ENCODE results near the gene LYAR. TPM values are rescaled to one million over a fixed set of nuclear protein-coding genes. Genes with fewer than 3 reads are reported as not detected.
"Not testable (repeated sequence)": the region's sequence is repeated elsewhere in the genome, so short reads cannot be mapped to it uniquely, and the experiment has no call there.

The LYAR gene
- total RNA-seq, 2 donors from 2014 or later: 14.2 to 20.8 TPM

- no peaks in the 10 kb centered on the region for H3K27me3 ChIP-seq
- no peak for TF ChIP-seq CTCF (IDR thresholded peaks at IDR 0.05)
- H3K4me1 ChIP-seq: no peaks in the 10 kb centered on the region
- H3K9me3 ChIP-seq: no peaks in the 10 kb centered on the region
- H3K36me3 ChIP-seq: no peaks in the 10 kb centered on the region
- DNase-seq (ENCODE audit: low spot score): no peak
- H3K27ac ChIP-seq: no peak overlapping the region
- H3K4me3 ChIP-seq: no peak overlapping the region
These were observed 33.2 kb downstream of the LYAR start for GRCh38 chr4:4256799-4257198.

- Histone ChIP-seq H3K9me3 (no peaks in the 10 kb centered on the region), H3K27me3 (no peaks in the 10 kb centered on the region), H3K36me3 (no peaks in the 10 kb centered on the region), H3K4me3 (no peak overlapping the region), H3K4me1 (no peaks in the 10 kb centered on the region), H3K27ac (no peak overlapping the region)
- DNase-seq (ENCODE audit: low spot score): no peak
- TF ChIP-seq CTCF (IDR thresholded peaks at IDR 0.05): no peak
These were observed 35.3 kb downstream of the LYAR start for GRCh38 chr4:4254666-4255065.

- H3K9me3 ChIP-seq: no peaks in the 10 kb centered on the region
- H3K4me1 ChIP-seq: peaks cover 0 to under 1% of the 10 kb centered on the region in 2 donors
- H3K4me3 ChIP-seq: no peak overlapping the region
- H3K36me3 ChIP-seq: no peaks in the 10 kb centered on the region
- no peak for TF ChIP-seq CTCF (IDR thresholded peaks at IDR 0.05)
- H3K27ac ChIP-seq: no peak overlapping the region
- no peaks in the 10 kb centered on the region for H3K27me3 ChIP-seq
- DNase-seq (ENCODE audit: low spot score): no peak
These were observed 35.8 kb downstream of the LYAR start for GRCh38 chr4:4254199-4254598.

GRCh38 chr4:4249866-4250265 is 40.1 kb downstream of the LYAR start:
- Histone ChIP-seq H3K27me3 (no peaks in the 10 kb centered on the region), H3K27ac (no peak overlapping the region), H3K4me3 (no peak overlapping the region), H3K36me3 (peaks cover 11% of the 10 kb centered on the region), H3K4me1 (peaks cover 0 to 18% of the 10 kb centered on the region in 2 donors), H3K9me3 (no peaks in the 10 kb centered on the region)
- no peak for TF ChIP-seq CTCF (IDR thresholded peaks at IDR 0.05)
- DNase-seq (ENCODE audit: low spot score): no peak

- DNase-seq (ENCODE audit: low spot score); H3K9me3 ChIP-seq; H3K27ac ChIP-seq; H3K27me3 ChIP-seq: not testable (repeated sequence)
- Histone ChIP-seq H3K4me3 (peak overlapping the region in 1 of 2 donors; percentile 81), H3K36me3 (peaks cover 15% of the 10 kb centered on the region), H3K4me1 (peaks cover 0 to 18% of the 10 kb centered on the region in 2 donors)
These were observed 40.6 kb downstream of the LYAR start for GRCh38 chr4:4249342-4249741.

GRCh38 chr4:4248885-4249203 is 41.1 kb downstream of the LYAR start:
- peaks cover 0 to 18% of the 10 kb centered on the region in 2 donors for H3K4me1 ChIP-seq
- H3K27me3 ChIP-seq: no peaks in the 10 kb centered on the region
- no peaks in the 10 kb centered on the region for H3K9me3 ChIP-seq
- peak overlapping the region; percentile 91 for H3K27ac ChIP-seq
- peaks cover 20% of the 10 kb centered on the region for H3K36me3 ChIP-seq
- TF ChIP-seq CTCF (IDR thresholded peaks at IDR 0.05): no peak
- H3K4me3 ChIP-seq: peak overlapping the region; percentile 81 to 93
- DNase-seq (ENCODE audit: low spot score): no peak

All from right atrium auricular region (tissue), 2 donors.